GM19372 (cell line): ENCODE results near the gene MAPK6.
"Not testable (repeated sequence)": the region's sequence is repeated elsewhere in the genome, so short reads cannot be mapped to it uniquely, and the experiment has no call there.

Experiments used
- ATAC-seq: cut with Tn5 transposase; IDR thresholded peaks from one replicate; pipeline ENCODE4 v1.9.1; 2021; ENCODE audit warnings: mild to moderate bottlenecking, low read depth, moderate library complexity; ENCODE audit not compliant: unreplicated experiment

MAPK6 gene

DNA sequence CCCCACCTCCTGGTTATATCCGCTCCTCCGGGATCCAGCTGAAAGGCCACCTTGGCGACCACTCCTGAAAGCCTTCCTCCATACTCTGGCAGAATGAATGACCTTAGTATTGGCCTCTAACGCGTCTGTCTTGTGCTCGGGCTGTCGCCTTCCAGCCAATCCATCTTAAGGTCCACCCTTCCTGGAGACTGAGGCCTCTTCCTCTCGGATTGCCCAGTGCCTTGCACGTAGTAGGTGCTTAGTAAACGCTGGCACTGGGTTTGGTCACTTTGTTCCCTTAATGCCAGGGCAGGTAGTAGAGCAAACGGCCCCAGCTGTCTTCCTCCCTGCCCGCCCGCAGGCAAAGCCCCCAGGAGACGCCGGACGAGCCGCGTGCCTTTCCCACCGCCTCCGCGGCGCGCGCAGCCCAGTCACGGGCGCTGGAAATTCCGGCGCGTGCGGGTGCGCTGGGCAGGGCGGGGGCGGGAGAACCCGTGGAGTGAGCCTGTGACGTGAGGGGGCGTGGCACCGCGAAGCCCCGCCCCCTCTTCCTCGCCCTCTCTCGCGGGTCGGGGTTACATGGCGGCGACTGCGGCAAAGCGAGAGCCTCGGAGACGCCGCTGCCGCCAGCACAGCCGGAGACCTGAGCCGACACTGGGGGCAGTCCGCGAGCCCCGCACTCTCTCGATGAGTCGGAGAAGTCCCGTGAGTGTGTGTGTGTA lies at the start of gene MAPK6:
Gene MAPK6 (plus strand): TSS at position 527 of the 701 bp plus-strand sequence. CDS start 27,242 bp downstream, outside the sequence.
- ATAC-seq: peak; percentile 74

DNA sequence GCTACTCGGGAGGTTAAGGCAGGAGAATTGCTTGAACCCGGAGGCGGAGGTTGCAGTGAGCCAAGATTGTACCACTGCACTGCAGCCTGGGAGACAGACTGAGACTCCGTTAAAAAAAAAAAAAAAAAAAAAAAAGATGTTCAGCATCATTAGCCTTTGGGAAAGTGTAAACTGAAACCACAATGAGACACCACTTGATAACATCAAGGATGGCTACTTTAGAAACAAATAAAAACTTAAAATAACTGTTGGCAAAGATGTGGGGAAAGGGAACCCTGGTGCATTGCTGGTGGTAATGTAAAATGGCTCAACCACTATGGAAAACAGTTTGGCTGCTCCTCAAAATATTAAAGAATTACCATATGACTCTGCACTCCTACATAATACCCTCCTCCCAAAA lies 49.3 kb upstream of the MAPK6 start:
- ATAC-seq: no peak

DNA sequence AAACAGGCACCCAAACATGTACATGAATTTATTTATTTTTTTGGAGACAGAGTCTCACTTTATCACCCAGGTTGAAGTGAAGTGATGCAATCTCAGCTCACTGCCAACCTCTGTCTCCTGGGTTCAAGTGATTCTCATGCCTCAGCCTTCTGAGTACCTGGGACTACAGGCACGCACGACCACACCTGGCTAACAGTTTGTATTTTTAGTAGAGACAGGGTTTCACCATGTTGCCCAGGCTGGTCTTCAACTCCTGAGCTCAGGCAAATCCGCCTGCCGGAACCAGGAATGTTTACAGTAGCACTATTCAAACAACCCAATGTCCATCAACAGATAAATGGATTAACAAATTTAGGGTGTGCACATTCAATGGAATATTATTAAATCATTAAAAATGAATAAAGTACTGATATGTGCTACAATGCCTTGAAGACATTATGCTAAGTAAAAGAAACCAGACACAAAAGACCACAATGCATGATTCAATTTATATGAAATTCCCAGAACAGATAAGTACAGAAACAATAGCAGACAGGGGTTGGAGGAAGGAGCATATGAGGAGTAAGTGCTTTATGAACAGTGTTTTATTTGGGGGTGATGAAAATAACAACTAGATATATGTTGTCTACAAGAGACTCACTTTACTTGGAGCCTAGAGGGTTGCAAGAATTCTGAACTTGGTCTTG lies 48.7 kb upstream of the MAPK6 start:
- no peak for ATAC-seq

DNA sequence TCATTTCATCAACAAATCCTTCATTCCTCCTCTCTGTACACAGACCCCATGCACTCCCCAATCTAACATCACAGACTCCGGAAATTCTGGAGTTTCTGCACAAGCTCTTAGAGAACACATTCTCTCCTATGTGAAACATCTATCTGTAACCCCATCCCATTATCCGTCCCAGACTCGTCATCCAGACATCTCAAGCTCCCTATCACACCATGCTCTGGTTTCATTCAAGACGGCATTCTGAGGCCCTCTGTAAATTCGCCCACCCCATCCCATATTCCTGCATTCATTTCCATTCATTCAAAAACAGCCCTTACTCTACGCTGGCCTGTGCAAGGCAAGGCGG lies 48.0 kb upstream of the MAPK6 start:
- ATAC-seq: no peak

DNA sequence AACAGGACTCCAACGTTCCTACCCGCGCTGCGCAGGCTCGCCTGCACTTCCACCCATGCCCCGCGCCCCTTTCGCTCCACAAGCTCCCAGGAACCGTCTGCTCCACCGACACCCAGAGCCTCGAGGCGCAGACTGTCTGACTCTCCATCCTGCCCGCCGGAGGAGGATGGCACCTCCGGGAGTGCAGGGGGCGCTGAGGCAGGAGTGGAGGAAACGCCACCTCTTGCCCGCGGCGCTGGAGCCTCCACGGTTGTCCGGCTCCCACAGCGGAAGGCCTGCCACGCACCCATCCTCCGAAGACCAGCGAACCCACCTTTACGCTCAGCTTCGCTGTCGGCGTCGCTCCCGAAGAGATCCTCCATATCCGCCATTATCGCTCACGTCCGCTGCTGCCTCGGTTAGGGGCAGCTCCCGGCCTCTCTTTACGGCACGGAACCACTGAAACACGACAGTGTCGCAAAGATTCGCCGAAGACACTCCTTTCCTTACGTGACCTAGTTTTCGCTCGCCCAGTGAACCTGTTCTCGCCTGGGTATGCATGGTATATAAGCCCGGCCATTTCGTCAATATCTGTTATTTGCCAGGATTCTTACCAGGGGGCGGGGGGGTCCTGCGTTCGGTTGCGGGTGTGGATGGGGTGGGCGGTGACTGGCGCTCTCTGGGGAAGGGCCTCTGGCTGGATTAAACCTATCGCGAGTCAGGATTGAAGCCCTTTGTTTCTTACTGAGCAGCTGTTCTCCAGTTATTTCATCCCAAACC lies 47.5 kb upstream of the MAPK6 start, which contains the start of gene LEO1:
Gene LEO1 (minus strand): TSS at position 404 of the 759 bp plus-strand sequence. CDS start 33 bp downstream, at position 371.
- peak; percentile 89 for ATAC-seq

DNA sequence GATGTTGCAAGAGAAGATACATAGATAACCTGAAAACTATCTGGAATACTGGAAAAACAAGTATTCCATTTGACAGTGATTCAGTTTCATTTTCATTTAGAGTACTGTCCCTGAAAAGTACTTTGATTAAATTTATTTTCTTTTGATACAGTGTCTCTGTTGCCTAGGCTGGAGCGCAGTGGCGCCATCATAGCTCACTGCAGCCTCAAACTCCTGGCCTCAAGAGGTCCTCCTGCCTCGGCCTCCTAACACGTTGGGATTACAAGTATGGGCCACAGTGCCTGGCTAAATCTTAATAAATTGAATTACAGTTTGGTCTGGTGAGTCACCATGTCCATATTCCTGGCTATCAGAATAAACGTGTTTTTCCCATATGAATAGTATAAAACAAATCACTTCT lies 45.8 kb upstream of the MAPK6 start:
- ATAC-seq: no peak

DNA sequence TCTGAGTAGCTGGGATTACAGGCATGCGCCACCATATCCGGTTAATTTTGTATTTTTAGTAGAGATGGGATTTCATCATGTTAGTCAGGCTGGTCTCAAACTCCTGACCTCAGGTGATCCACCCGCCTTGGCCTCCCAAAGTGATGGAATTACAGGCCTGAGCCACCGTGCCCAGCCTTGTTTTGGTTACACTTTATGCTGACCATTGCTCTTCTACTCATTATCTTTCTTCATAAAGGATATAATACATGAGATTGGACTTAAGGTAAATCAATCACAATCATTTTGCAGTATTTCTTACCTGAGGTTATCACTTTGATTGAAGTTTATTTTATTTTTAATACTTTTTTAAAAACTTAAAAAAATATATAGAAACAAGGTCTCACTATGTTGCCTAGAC lies 45.2 kb upstream of the MAPK6 start:
- no peak for ATAC-seq

DNA sequence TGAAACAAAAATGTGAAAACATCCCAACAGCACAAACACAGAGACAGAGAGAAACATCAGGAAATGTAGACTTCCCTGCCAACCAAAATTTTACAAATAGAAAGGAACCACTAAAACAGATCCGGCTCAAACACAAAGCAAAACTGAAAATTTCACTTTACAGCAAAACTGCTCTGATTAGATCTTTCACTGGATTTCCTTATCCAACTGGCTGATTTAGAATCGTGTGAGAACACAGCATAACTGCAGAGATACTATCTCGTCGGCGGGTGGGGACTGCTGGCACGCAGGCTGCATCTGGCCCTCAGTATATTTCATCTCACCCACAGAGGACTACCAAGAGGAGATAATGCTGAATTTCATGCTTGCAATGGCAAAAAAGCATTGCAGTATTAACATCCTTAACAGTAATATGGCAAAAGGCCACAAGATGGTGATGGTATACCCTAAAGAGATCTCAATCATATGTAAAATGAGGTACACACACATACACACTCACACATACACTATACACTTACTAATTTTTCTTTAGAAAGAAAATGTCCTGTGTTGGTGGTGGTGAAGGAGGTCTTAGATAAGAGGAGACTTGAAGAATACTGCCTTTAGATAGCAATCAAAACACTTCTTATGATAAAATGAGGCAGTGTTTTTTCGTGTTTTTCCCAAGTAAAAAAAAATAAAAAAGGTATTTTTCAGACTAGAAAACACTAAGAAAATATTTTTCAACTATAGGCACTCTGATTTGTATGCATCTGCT lies 36.8 kb upstream of the MAPK6 start:
- peak; percentile 95 for ATAC-seq

DNA sequence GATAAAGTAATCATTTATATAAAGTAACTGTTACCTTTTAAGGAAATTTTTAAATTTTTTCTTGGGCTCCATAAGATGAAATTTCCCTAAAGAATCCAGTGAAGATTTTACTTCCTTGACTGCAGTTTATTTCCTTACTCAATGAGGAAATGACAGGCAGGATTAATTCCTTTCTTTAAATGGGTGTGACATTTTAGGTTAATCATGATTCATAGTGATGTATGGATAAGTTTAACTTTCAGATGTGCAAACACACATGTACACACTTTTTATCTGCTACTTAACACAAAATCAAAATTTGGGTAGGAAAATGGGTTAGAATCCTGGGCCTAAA lies 36.3 kb upstream of the MAPK6 start:
- no peak for ATAC-seq

DNA sequence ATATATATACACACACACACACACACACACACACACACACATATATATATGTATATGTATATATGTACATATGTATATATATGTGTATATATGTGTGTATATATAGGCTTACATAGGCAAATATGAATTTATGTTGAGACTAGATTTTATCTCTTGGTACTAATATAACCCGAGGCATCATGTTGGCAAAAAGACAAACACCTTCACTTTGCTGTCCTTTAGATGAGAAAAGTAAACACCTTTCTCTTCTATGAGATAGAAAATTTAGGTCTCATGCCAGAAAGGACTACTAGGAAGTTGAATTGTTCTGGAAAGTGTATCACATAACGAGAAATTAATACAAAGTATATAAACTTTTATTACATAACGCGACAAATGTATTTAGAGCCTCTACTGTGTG lies 27.9 kb upstream of the MAPK6 start:
- no peak for ATAC-seq

DNA sequence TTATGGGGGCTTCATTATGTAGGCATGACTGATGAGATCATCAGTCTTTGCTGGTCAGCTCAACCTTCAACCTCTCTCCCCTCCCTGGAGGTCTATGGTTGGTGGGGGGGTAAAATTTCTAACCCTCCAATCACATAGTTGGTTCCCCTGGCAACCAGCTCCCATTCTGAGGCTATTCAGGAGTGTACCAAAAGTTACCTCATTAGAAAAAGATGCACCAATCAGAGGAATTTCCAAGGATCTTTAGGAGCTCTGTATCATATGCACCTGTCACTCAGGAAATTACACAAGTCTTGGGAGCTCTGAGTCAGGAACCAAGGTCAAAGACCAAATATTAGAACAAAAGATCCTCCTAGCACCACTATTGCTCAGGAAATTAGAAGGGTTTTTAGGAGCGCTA lies 26.1 kb upstream of the MAPK6 start:
- ATAC-seq: no peak

DNA sequence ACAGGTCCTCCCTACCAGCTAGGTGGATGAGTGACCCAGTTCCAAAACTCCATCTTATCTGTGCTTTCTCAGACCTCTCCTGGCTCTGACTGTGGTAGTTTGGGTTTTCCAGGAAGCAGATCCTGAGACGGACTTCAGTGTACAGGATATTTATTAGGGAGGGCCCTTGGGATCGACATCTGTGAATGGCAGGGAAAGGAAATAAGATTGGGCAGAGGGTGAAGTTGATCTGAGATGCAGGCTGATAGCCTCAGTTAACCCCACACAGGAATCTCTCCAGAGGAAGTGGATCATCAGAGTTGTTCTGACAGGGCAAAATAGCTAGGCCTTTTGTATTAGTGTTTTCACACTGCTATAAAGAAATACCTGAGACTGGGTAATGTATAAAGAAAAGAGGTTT lies 16.7 kb upstream of the MAPK6 start:
- no peak for ATAC-seq

DNA sequence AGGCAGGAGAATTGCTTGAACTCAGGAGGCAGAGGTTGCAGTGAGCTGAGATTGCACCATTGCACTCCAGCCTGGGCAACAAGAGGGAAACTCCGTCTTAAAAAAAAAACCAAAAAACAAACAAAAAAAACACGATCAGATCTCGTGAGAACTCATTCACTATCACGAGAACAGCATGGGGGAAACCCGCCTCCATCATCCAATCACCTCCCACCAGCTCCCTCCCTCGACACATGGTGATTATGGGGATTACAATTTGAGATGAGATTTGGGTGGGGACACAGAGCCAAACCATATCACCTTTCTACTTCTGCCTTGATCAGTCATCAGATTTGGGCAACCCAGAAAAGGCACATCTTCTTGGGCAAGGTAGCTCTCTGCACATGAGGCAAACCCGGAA lies 15.9 kb upstream of the MAPK6 start:
- ATAC-seq: not testable (repeated sequence)

DNA sequence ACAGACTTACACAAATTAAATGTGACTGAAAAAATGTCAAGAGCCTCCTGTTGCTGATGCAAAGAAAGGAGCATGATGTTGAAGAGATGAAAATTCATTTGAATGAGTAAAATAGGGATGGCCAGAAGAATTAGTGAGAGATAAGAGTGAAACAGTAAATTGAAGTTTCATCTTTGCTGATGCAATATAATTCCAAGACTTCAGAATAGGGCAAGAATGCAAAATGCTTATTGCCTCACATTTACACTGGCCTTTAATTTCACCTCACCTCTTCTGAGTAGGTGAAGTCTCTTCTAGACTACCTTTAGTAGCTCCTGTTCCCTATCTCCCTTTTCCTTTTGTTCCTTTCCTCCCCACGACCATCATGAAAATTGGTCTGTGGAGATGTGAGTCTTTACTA lies 15.3 kb upstream of the MAPK6 start:
- no peak for ATAC-seq

DNA sequence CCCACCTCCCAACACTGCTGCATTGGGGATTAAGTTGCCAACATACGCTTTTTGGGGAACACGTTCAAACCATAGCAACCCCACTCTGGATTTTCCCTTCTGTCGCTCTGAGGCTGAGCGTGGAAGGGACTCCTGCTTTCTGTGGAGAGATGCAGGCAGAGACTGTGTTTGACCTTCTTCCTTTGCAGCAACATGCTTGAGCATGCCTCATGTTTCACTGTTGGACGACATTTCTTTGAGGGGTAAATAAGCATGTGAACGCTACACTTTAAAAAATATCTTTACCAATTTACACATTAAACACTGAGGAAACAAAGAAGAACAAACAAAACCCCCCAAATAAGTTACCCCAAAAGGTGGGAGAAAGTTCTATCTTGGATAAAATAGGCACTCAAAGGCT lies 14.2 kb upstream of the MAPK6 start:
- ATAC-seq: no peak

DNA sequence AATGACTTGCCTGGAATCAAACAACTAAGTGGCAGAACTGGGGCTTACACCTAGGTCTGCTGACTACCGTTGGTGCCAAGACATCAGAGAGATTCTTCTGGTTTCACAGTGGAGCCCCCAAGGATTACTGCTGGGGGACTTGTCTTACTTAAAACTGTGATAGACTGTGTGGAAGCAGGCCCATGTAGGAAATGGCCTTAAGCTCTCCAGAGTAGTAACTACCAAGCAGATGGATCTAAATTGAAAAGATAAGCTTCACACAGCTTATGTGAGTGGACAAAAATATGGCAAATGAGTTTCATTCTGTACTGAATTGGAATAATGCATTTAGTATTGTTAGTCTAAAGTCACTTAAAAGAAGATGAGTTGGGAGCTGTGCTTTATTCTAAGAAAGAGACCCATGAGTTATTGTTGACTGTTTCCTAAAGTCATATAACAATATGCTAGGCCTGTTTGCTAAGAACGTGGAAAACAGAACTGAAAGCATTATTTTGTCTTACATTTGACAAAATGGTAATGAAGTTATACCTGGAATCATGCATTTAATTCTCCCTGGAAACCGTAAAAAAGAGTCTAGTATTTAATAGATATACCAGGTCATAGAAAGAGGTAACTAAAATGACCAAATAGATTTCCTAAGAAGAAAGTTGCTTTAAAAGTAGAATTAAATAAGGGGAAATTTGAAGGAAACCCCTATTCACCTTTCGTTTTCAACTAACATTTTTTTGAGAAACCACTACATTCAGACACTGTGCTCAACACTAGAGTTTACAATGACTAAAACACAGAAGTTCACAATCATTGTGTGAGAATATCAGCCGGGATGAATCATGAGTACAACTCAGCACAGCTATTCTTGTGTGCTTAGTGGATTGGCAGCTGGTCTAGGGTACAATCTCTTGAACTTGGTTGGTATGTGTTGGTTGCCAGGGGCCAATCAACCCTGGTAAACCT lies 13.0 kb upstream of the MAPK6 start:
- ATAC-seq: peak; percentile 63

DNA sequence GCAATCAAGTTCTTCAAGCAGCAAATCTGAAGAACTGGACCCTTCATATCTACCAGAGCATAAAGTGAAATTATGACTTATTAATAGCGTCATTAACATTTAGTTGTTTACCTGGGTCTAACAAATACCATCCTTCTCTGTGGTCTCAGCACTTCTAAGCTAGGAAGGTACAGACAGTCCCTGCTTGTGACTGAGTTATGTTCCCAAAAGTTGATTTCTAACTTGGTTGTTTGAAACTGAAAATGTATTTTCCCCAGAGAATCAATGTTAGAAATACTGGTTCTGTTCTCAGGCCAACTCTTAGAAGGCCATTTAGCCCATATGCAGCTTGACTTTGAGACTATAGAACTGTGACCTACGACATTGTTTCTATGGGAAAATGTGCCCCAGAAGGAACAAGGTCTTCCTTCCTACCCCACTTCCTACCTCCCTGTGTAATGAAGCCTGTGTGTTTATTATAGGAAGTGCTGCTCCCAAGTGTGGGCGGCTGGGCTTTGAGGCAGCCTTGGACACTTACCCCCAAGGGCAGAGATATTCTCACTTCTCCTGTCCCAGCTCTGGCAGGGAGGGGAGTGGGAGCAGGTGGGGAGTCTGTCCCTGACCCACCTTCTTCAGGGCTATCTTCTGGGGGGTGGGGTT lies 12.2 kb upstream of the MAPK6 start:
- ATAC-seq: peak; percentile 27

DNA sequence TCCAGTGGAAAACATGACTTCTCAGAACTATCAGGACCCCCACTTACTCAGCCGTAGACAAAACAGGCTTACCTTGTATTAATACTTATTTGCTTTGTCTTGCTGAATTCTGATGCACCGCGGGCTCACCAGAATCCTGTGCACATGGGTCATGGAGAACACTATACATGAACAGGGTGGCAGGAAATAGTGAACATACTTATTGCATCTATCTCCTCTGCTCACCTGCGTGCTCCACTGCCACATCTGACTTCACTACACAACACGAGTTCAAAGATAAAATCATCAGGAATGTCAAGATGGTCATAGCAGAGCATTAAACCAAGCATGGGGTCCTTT lies 10.7 kb upstream of the MAPK6 start:
- no peak for ATAC-seq

DNA sequence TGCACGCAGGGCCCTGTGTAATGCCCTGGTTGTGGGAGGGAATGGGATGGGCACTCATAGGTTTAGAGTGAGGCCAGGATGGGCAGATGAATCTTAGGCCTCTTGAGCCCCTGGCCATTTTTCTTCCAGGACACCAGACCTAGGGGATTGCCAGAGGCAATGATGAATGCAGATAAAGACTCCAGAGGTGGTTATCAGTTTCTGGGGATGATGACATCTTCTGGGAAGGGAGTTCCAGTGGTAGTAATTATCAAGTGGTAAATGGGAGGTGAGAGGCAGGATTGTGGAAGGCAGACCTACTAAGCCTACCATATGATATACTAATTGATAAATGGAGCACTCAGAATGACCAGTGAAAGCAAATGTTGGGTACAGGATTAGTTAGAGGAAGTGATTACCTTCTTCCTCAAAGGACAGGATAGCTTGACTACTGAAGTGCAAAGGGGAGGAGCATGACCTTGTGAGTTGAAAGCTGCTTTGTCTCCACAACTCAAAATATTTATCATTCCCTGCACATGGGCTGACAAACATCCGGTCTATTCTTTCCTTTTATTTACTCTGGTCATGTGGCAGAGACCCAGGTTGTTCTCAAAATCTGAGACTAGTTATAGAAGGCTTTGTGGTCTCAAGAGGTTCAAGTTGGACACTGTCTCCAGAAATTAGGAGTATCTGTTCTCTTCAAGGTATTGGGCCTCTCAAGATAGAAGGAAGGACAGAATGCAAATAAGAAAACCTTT lies 10.2 kb upstream of the MAPK6 start:
- ATAC-seq: peak; percentile 35
